Nephron (organoid): ENCODE results near the gene TDRKH.
A peak's percentile ranks its signal among the peaks of the same experiment; 100 is the strongest.

Experiments used
- H3K27ac Mint-ChIP-seq, 3 experiments: 2 replicates each; pipeline ENCODE4 v1.8.0; 2020; ENCODE audit warnings: mixed read lengths in 3 of 3, mild to moderate bottlenecking in 2 of 3, moderate library complexity in 1 of 3
- H3K27me3 Mint-ChIP-seq: 2 replicates; pipeline ENCODE4 v1.8.0; 2021; ENCODE audit warnings: low read depth, mild to moderate bottlenecking, moderate library complexity, mixed read lengths
- H3K36me3 Mint-ChIP-seq: 2 replicates; pipeline ENCODE4 v1.8.0; 2020; ENCODE audit warnings: low read depth, mixed read lengths
- H3K4me1 Mint-ChIP-seq: 2 replicates; pipeline ENCODE4 v1.8.0; 2020; ENCODE audit warnings: mixed read lengths
- H3K4me3 Mint-ChIP-seq, 3 experiments: 2 replicates each; pipeline ENCODE4 v1.8.0; 2020; ENCODE audit warnings: mild to moderate bottlenecking in 3 of 3, mixed read lengths in 3 of 3, moderate library complexity in 2 of 3
- H3K9me3 Mint-ChIP-seq: 2 replicates; pipeline ENCODE4 v1.8.0; 2020; ENCODE audit warnings: mixed read lengths
- CTCF ChIP-seq, 3 experiments: fragments of 200-600 bp; sonication (generic); IDR thresholded peaks; one replicate each; pipeline ENCODE4 v1.5.0; 2021; ENCODE audit warnings: antibody characterized with exemption in 3 of 3; ENCODE audit not compliant: unreplicated experiment in 3 of 3

The TDRKH gene

GRCh38 chr1:151803915-151804314 lies 13.6 kb upstream of the TDRKH start:
- Mint-ChIP-seq H3K27ac (peak overlapping the region in 1 of 3 experiments; percentile 19), H3K36me3 (no peaks in the 10 kb centered on the region), H3K4me3 (no peak overlapping the region), H3K4me1 (no peaks in the 10 kb centered on the region), H3K27me3 (peaks cover 55% of the 10 kb centered on the region), H3K9me3 (no peaks in the 10 kb centered on the region)
- TF ChIP-seq CTCF (IDR thresholded peaks at IDR 0.05; ENCODE audit: unreplicated experiment in 3 of 3): no peak

- Mint-ChIP-seq H3K4me1 (no peaks in the 10 kb centered on the region), H3K4me3 (no peak overlapping the region), H3K9me3 (no peaks in the 10 kb centered on the region), H3K27ac (no peak overlapping the region), H3K36me3 (no peaks in the 10 kb centered on the region), H3K27me3 (peaks cover 54% of the 10 kb centered on the region)
- TF ChIP-seq CTCF (IDR thresholded peaks at IDR 0.05; ENCODE audit: unreplicated experiment in 3 of 3): no peak
These were observed 12.9 kb upstream of the TDRKH start for GRCh38 chr1:151803164-151803563.

GRCh38 chr1:151802372-151802771 lies 12.1 kb upstream of the TDRKH start:
- TF ChIP-seq CTCF (IDR thresholded peaks at IDR 0.05; ENCODE audit: unreplicated experiment in 3 of 3): no peak
- H3K27me3 Mint-ChIP-seq: peaks cover 48% of the 10 kb centered on the region
- H3K36me3 Mint-ChIP-seq: no peaks in the 10 kb centered on the region
- H3K4me1 Mint-ChIP-seq: no peaks in the 10 kb centered on the region
- no peak overlapping the region for H3K4me3 Mint-ChIP-seq
- no peaks in the 10 kb centered on the region for H3K9me3 Mint-ChIP-seq
- no peak overlapping the region for H3K27ac Mint-ChIP-seq

GRCh38 chr1:151801846-151802245 lies 11.5 kb upstream of the TDRKH start:
- TF ChIP-seq CTCF (IDR thresholded peaks at IDR 0.05; ENCODE audit: unreplicated experiment in 3 of 3): no peak
- no peak overlapping the region for H3K4me3 Mint-ChIP-seq
- H3K27ac Mint-ChIP-seq: no peak overlapping the region
- H3K9me3 Mint-ChIP-seq: no peaks in the 10 kb centered on the region
- no peaks in the 10 kb centered on the region for H3K4me1 Mint-ChIP-seq
- H3K27me3 Mint-ChIP-seq: peaks cover 53% of the 10 kb centered on the region
- H3K36me3 Mint-ChIP-seq: no peaks in the 10 kb centered on the region

- TF ChIP-seq CTCF (IDR thresholded peaks at IDR 0.05; ENCODE audit: unreplicated experiment in 3 of 3): no peak
- no peak overlapping the region for H3K4me3 Mint-ChIP-seq
These were observed 11.1 kb upstream of the TDRKH start for GRCh38 chr1:151801310-151801820.

GRCh38 chr1:151800830-151801229 lies 10.5 kb upstream of the TDRKH start:
- no peak overlapping the region for H3K27ac Mint-ChIP-seq
- H3K9me3 Mint-ChIP-seq: no peaks in the 10 kb centered on the region
- no peak for TF ChIP-seq CTCF (IDR thresholded peaks at IDR 0.05; ENCODE audit: unreplicated experiment in 3 of 3)
- no peak overlapping the region for H3K4me3 Mint-ChIP-seq
- H3K36me3 Mint-ChIP-seq: no peaks in the 10 kb centered on the region
- no peaks in the 10 kb centered on the region for H3K4me1 Mint-ChIP-seq
- peaks cover 49% of the 10 kb centered on the region for H3K27me3 Mint-ChIP-seq

More at GRCh38 chr1:151801310-151801820, 11.1 kb upstream of the TDRKH start:
- H3K4me1 Mint-ChIP-seq: no peaks in the 10 kb centered on the region
- H3K27ac Mint-ChIP-seq: no peak overlapping the region
- H3K9me3 Mint-ChIP-seq: no peaks in the 10 kb centered on the region
- H3K36me3 Mint-ChIP-seq: no peaks in the 10 kb centered on the region
- peaks cover 53% of the 10 kb centered on the region for H3K27me3 Mint-ChIP-seq
